Neural cell (in vitro differentiated cells): ENCODE measurements around the gene PLCB1. TPM values are rescaled to one million over a fixed set of nuclear protein-coding genes. Genes with fewer than 3 reads are reported as not detected.

ENCODE experiments used
- H2AFZ ChIP-seq: fragments of 200-600, 300-800 bp; sonication (generic), shearing (Covaris generic); 2 replicates; pipeline ENCODE4 v1.6.0; 2014; ENCODE audit warnings: low read depth, mild to moderate bottlenecking, antibody characterized with exemption, low read length, moderate library complexity
- H3F3A ChIP-seq: fragments of 200-600 bp; shearing (Covaris generic); 2 replicates; pipeline ENCODE4 v1.6.1; 2016; ENCODE audit warnings: mild to moderate bottlenecking, moderate library complexity, mixed read lengths, antibody characterized with exemption, low read length; ENCODE audit not compliant: insufficient read depth, poor library complexity, severe bottlenecking
- H3K27ac ChIP-seq: fragments of 200-600, 300-800 bp; sonication (generic), shearing (Covaris generic); 2 replicates; pipeline ENCODE4 v1.5.1; 2014; ENCODE audit warnings: mild to moderate bottlenecking, low read length, moderate library complexity
- H3K27me3 ChIP-seq: fragments of 300-800, 200-600 bp; sonication (generic), shearing (Covaris generic); 2 replicates; pipeline ENCODE4 v1.6.0; 2014; ENCODE audit warnings: mild to moderate bottlenecking, low read depth, low read length, moderate library complexity; ENCODE audit not compliant: insufficient read depth
- H3K36me3 ChIP-seq: fragments of 300-800, 200-600 bp; sonication (generic), shearing (Covaris generic); 2 replicates; pipeline ENCODE4 v1.5.1; 2014; ENCODE audit warnings: mild to moderate bottlenecking, antibody characterized with exemption, low read length, moderate library complexity; ENCODE audit not compliant: insufficient read depth
- H3K4me2 ChIP-seq: fragments of 300-800, 200-600 bp; sonication (generic), shearing (Covaris generic); 2 replicates; pipeline ENCODE4 v1.6.0; 2014; ENCODE audit warnings: mild to moderate bottlenecking, low read length
- H3K4me3 ChIP-seq: fragments of 300-800, 200-600 bp; sonication (generic), shearing (Covaris generic); 2 replicates; pipeline ENCODE4 v1.5.1; 2014; ENCODE audit warnings: mild to moderate bottlenecking, low read length, moderate library complexity
- H3K79me2 ChIP-seq: fragments of 200-600 bp; shearing (Covaris generic); replicated peaks from 2 replicates; pipeline ENCODE4 v1.6.0; 2014; ENCODE audit warnings: mild to moderate bottlenecking, low read length, moderate library complexity; ENCODE audit not compliant: insufficient read depth
- H3K9ac ChIP-seq: fragments of 300-800, 200-600 bp; sonication (generic), shearing (Covaris generic); 2 replicates; pipeline ENCODE4 v1.6.1; 2016; ENCODE audit warnings: mild to moderate bottlenecking, low read length, mixed read lengths
- H3K9me2 ChIP-seq: fragments of 200-600 bp; shearing (Covaris generic); 2 replicates; pipeline ENCODE4 v1.6.1; 2016; ENCODE audit warnings: mild to moderate bottlenecking, low read length, mixed read lengths; ENCODE audit not compliant: insufficient read depth
- H3K9me3 ChIP-seq: fragments of 200-600, 300-800 bp; sonication (generic), shearing (Covaris generic); 2 replicates; pipeline ENCODE4 v1.6.1; 2016; ENCODE audit warnings: mild to moderate bottlenecking, mixed run types, low read length, moderate library complexity, mixed read lengths
- H4K20me1 ChIP-seq: fragments of 200-600 bp; shearing (Covaris generic); 2 replicates; pipeline ENCODE4 v1.6.1; 2016; ENCODE audit warnings: mild to moderate bottlenecking, mixed run types; ENCODE audit not compliant: insufficient read depth
- CTCF ChIP-seq: fragments of 450-650 bp; IDR thresholded peaks from 2 replicates; pipeline ENCODE4 v1.5.1; 2014; ENCODE audit warnings: antibody characterized with exemption, mild to moderate bottlenecking, moderate library complexity; ENCODE audit not compliant: poor library complexity, severe bottlenecking
- EP300 ChIP-seq: fragments of 450-650 bp; conservative IDR thresholded peaks from 2 replicates; pipeline ENCODE4 v1.6.1; 2014; ENCODE audit warnings: antibody characterized with exemption, mild to moderate bottlenecking, moderate library complexity; ENCODE audit not compliant: poor library complexity, severe bottlenecking
- EZH2 ChIP-seq: fragments of 200-600, 300-800 bp; shearing (Covaris generic), sonication (generic); IDR thresholded peaks from 2 replicates; pipeline ENCODE4 v1.6.1; 2014; ENCODE audit warnings: antibody characterized with exemption, low read length, borderline replicate concordance, mild to moderate bottlenecking; ENCODE audit not compliant: insufficient read depth, poor library complexity, severe bottlenecking
- MXI1 ChIP-seq: fragments of 450-650 bp; conservative IDR thresholded peaks from 2 replicates; pipeline ENCODE4 v1.6.1; 2014; ENCODE audit warnings: antibody characterized with exemption, mild to moderate bottlenecking; ENCODE audit not compliant: poor library complexity, severe bottlenecking
- POLR2AphosphoS5 ChIP-seq: IDR thresholded peaks from 2 replicates; pipeline ENCODE4 v1.6.1; 2012
- RAD21 ChIP-seq: fragments of 450-650 bp; conservative IDR thresholded peaks from 2 replicates; pipeline ENCODE4 v1.6.1; 2014; ENCODE audit warnings: antibody characterized with exemption, mild to moderate bottlenecking, moderate library complexity
- SMC3 ChIP-seq: fragments of 450-650 bp; conservative IDR thresholded peaks from 2 replicates; pipeline ENCODE4 v1.6.1; 2014; ENCODE audit warnings: antibody characterized with exemption, mild to moderate bottlenecking, moderate library complexity; ENCODE audit not compliant: poor library complexity
- TAF1 ChIP-seq: IDR thresholded peaks from 2 replicates; pipeline ENCODE4 v1.6.1; 2012; ENCODE audit warnings: low read depth
- polyA plus RNA-seq: library from polyadenylated mRNA; depleted of rRNA; stranded (reverse); fragments of >200 nt; gene quantifications from 2 replicates; pipeline ENCODE4 v1.2.3, GENCODE V29; 2014
- TF ChIP-seq, protein P1 (sequence below): IDR thresholded peaks from 2 replicates; pipeline ENCODE4 v1.6.1; 2012; ENCODE audit warnings: borderline replicate concordance

PLCB1 gene
- polyA plus RNA-seq, 1 donor from 2014 or later = 11.4 TPM

DNA sequence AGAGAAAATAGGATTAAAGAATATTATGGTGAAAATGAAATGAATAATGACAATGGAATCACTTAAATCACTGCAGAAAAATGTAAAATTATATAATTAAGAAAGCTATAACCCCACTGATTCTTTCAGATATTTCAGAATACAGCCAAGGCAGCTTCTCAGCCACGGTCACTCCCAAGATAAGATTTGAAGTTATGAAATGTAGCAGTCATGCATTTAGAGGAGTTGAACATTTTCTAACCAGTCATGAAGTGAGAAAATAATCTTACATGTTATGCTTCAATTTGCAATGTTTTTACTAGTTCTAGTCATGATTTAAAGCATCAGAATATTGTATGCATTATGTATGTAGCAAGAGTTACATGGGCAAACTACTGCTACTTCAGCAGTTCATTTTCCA, 13.3 kb upstream of the PLCB1 start:
- no peak overlapping the region for H2AFZ ChIP-seq
- no peak overlapping the region for H3K27ac ChIP-seq
- no peaks in the 10 kb centered on the region for H3F3A ChIP-seq
- H3K79me2 ChIP-seq = no peaks in the 10 kb centered on the region
- no peak overlapping the region for H3K4me3 ChIP-seq
- no peaks in the 10 kb centered on the region for H3K9me2 ChIP-seq
- no peaks in the 10 kb centered on the region for H3K9me3 ChIP-seq
- H4K20me1 ChIP-seq = no peaks in the 10 kb centered on the region
- no peak overlapping the region for H3K4me2 ChIP-seq
- TF ChIP-seq RAD21 (no peak), CTCF (no peak)
- H3K36me3 ChIP-seq = no peaks in the 10 kb centered on the region
- H3K9ac ChIP-seq = no peak overlapping the region
- no peaks in the 10 kb centered on the region for H3K27me3 ChIP-seq

DNA sequence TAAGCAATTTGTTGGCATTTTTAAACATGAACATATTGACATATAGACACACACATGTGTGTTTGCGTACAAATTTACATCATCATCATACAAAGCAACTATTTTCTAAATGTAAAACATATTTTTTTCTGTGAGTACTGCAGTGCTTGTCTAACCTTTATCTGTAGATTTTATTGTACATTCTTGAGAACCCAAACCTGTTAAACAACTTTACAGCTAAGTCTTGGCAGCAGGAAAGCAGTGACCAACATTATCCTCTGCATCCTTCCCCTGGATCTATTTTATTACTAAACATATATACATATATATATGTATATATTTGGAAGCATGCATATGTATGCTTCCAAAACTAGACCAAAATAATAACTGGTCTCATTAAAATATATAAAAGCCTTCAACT, 10.4 kb upstream of the PLCB1 start:
- H3F3A ChIP-seq = no peaks in the 10 kb centered on the region
- no peak overlapping the region for H2AFZ ChIP-seq
- H3K4me3 ChIP-seq = no peak overlapping the region
- H4K20me1 ChIP-seq = no peaks in the 10 kb centered on the region
- H3K9ac ChIP-seq = no peak overlapping the region
- H3K27ac ChIP-seq = no peak overlapping the region
- H3K9me2 ChIP-seq = no peaks in the 10 kb centered on the region
- H3K9me3 ChIP-seq = no peaks in the 10 kb centered on the region
- no peak overlapping the region for H3K4me2 ChIP-seq
- H3K79me2 ChIP-seq = no peaks in the 10 kb centered on the region
- H3K27me3 ChIP-seq = no peaks in the 10 kb centered on the region
- TF ChIP-seq CTCF (no peak), TAF1 (no peak), EP300 (no peak), EZH2 (no peak), MXI1 (no peak), POLR2AphosphoS5 (no peak), SMC3 (no peak), RAD21 (no peak)
- TF ChIP-seq, protein P1, sequence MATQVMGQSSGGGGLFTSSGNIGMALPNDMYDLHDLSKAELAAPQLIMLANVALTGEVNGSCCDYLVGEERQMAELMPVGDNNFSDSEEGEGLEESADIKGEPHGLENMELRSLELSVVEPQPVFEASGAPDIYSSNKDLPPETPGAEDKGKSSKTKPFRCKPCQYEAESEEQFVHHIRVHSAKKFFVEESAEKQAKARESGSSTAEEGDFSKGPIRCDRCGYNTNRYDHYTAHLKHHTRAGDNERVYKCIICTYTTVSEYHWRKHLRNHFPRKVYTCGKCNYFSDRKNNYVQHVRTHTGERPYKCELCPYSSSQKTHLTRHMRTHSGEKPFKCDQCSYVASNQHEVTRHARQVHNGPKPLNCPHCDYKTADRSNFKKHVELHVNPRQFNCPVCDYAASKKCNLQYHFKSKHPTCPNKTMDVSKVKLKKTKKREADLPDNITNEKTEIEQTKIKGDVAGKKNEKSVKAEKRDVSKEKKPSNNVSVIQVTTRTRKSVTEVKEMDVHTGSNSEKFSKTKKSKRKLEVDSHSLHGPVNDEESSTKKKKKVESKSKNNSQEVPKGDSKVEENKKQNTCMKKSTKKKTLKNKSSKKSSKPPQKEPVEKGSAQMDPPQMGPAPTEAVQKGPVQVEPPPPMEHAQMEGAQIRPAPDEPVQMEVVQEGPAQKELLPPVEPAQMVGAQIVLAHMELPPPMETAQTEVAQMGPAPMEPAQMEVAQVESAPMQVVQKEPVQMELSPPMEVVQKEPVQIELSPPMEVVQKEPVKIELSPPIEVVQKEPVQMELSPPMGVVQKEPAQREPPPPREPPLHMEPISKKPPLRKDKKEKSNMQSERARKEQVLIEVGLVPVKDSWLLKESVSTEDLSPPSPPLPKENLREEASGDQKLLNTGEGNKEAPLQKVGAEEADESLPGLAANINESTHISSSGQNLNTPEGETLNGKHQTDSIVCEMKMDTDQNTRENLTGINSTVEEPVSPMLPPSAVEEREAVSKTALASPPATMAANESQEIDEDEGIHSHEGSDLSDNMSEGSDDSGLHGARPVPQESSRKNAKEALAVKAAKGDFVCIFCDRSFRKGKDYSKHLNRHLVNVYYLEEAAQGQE = no peak
- no peaks in the 10 kb centered on the region for H3K36me3 ChIP-seq
